PC-9 (cell line): Measurements from ENCODE around the gene FALEC. TPM values are rescaled to one million over a fixed set of nuclear protein-coding genes. Genes with fewer than 3 reads are reported as not detected.
"Not testable (repeated sequence)": the region's sequence is repeated elsewhere in the genome, so short reads cannot be mapped to it uniquely, and the experiment has no call there.

Experiments
- BruUV-seq: library from RNA; stranded (reverse); fragments of 400-500 nt; replicated peaks from 2 replicates; lab custom pipeline; 2021; lab: Mats Ljungman, UMichigan
- CTCF ChIA-PET: fragments of 300-600 bp; sonication (Branson Sonifier 250); formaldehyde crosslinking; loops from one replicate; lab custom pipeline; 2022; ENCODE audit warnings: antibody characterized with exemption; lab: Charles Lee
- POLR2A ChIA-PET: fragments of 300-600 bp; sonication (Branson Sonifier 250); formaldehyde crosslinking; loops from one replicate; lab custom pipeline; 2022; ENCODE audit warnings: antibody characterized with exemption; ENCODE audit not compliant: unreplicated experiment; lab: Charles Lee
- DNase-seq, 2 experiments: peaks; one replicate each; pipeline versions ENCODE4 v3.0.0 to v3.0.0-alpha.2; 2015 to 2022; ENCODE audit warnings: mixed read lengths in 1 of 2
- H2AFZ ChIP-seq: fragments of 200-600 bp; sonication (generic); 2 replicates; pipeline ENCODE4 v1.8.1; 2017; ENCODE audit warnings: antibody characterized with exemption
- H3F3A ChIP-seq: fragments of 200-600 bp; sonication (generic); 2 replicates; pipeline ENCODE4 v1.8.1; 2017; ENCODE audit warnings: antibody characterized with exemption, mild to moderate bottlenecking, low read depth; ENCODE audit not compliant: insufficient read depth
- H3K27ac ChIP-seq: fragments of 200-600 bp; sonication (generic); 2 replicates; pipeline ENCODE4 v1.6.1; 2016; ENCODE audit warnings: mixed run types
- H3K27me3 ChIP-seq: fragments of 200-600 bp; sonication (generic); 2 replicates; pipeline ENCODE4 v1.6.1; 2016; ENCODE audit warnings: low read depth, mixed run types; ENCODE audit not compliant: insufficient read depth
- H3K36me3 ChIP-seq: fragments of 200-600 bp; sonication (generic); 2 replicates; pipeline ENCODE4 v1.6.1; 2016; ENCODE audit warnings: low read depth, mixed run types
- H3K4me1 ChIP-seq: fragments of 200-600 bp; sonication (generic); replicated peaks from 2 replicates; pipeline ENCODE4 v1.6.1; 2016; ENCODE audit warnings: mixed run types; ENCODE audit not compliant: insufficient read depth
- H3K4me2 ChIP-seq: fragments of 200-600 bp; sonication (generic); 2 replicates; pipeline ENCODE4 v1.6.1; 2017; ENCODE audit warnings: mixed run types
- H3K4me3 ChIP-seq: fragments of 200-600 bp; sonication (generic); 2 replicates; pipeline ENCODE4 v1.6.1; 2016; ENCODE audit warnings: mixed run types
- H3K79me2 ChIP-seq: fragments of 200-600 bp; sonication (generic); 2 replicates; pipeline ENCODE4 v1.6.1; 2017; ENCODE audit warnings: low read depth, mixed run types
- H3K9me2 ChIP-seq: fragments of 200-600 bp; sonication (generic); 2 replicates; pipeline ENCODE4 v1.8.1; 2017; ENCODE audit warnings: mild to moderate bottlenecking; ENCODE audit not compliant: insufficient read depth
- H3K9me3 ChIP-seq: fragments of 200-600 bp; sonication (generic); 2 replicates; pipeline ENCODE4 v1.8.1; 2016; ENCODE audit warnings: low read depth; ENCODE audit not compliant: insufficient read depth
- H4K20me1 ChIP-seq: fragments of 200-600 bp; sonication (generic); 2 replicates; pipeline ENCODE4 v1.8.1; 2017; ENCODE audit not compliant: insufficient read depth
- EZH2 ChIP-seq: fragments of 200-600 bp; sonication (generic); IDR thresholded peaks from 2 replicates; pipeline ENCODE4 v1.8.0; 2017; ENCODE audit warnings: antibody characterized with exemption, low read depth
- intact Hi-C: fragments of 100-400 bp; cut with micrococcal nuclease; formaldehyde crosslinking; loops from one replicate; pipeline ENCODE4 v1.10.0; 2022; ENCODE audit not compliant: unreplicated experiment
- total RNA-seq: library from RNA; stranded (reverse); gene quantifications from 2 replicates; pipeline ENCODE4 v1.2.3, GENCODE V29; 2021
- TF ChIP-seq, protein P1 (sequence below): fragments of 200-600 bp; sonication (generic); conservative IDR thresholded peaks from 2 replicates; pipeline ENCODE4 v1.6.1; 2017; ENCODE audit warnings: mixed run types, antibody characterized with exemption, mild to moderate bottlenecking, moderate library complexity

The FALEC gene
- total RNA-seq, 1 experiment from 2014 or later = 0.94 TPM

- Histone ChIP-seq H3K79me2 (peaks cover 94% of the 10 kb centered on the region), H3K9me3 (no peaks in the 10 kb centered on the region), H3F3A (peaks cover 97% of the 10 kb centered on the region), H3K27ac (peak overlapping the region; percentile 93), H3K36me3 (peaks cover 56% of the 10 kb centered on the region), H3K4me2 (peak overlapping the region; percentile 5; the same call in 1 of the 2 replicates), H3K4me3 (peak overlapping the region; percentile 17; the same call in 1 of the 2 replicates), H3K4me1 (peaks cover 77% of the 10 kb centered on the region), H4K20me1 (peaks cover 58% of the 10 kb centered on the region), H3K9me2 (no peaks in the 10 kb centered on the region), H2AFZ (no peak overlapping the region), H3K27me3 (no peaks in the 10 kb centered on the region)
- BruUV-seq = no TSS peak
- intact Hi-C loops = no loop called here
- CTCF ChIA-PET = interaction anchor here (0.7 kb wide), 1 partner anchor 201 kb away, joined by 3 read pairs; no protein-coding TSS in a partner anchor
- TF ChIP-seq, protein P1, sequence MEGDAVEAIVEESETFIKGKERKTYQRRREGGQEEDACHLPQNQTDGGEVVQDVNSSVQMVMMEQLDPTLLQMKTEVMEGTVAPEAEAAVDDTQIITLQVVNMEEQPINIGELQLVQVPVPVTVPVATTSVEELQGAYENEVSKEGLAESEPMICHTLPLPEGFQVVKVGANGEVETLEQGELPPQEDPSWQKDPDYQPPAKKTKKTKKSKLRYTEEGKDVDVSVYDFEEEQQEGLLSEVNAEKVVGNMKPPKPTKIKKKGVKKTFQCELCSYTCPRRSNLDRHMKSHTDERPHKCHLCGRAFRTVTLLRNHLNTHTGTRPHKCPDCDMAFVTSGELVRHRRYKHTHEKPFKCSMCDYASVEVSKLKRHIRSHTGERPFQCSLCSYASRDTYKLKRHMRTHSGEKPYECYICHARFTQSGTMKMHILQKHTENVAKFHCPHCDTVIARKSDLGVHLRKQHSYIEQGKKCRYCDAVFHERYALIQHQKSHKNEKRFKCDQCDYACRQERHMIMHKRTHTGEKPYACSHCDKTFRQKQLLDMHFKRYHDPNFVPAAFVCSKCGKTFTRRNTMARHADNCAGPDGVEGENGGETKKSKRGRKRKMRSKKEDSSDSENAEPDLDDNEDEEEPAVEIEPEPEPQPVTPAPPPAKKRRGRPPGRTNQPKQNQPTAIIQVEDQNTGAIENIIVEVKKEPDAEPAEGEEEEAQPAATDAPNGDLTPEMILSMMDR = no peak
- TF ChIP-seq EZH2 = no peak
- POLR2A ChIA-PET = interaction anchor here (0.6 to 0.8 kb wide), 4 partner anchors 14 to 311 kb away, joined by 3 to 9 read pairs (median 6); no protein-coding TSS in a partner anchor
- no peak for DNase-seq
These were observed 57.5 kb downstream of the FALEC start for GRCh38 chr1:150572918-150573647.

DNA sequence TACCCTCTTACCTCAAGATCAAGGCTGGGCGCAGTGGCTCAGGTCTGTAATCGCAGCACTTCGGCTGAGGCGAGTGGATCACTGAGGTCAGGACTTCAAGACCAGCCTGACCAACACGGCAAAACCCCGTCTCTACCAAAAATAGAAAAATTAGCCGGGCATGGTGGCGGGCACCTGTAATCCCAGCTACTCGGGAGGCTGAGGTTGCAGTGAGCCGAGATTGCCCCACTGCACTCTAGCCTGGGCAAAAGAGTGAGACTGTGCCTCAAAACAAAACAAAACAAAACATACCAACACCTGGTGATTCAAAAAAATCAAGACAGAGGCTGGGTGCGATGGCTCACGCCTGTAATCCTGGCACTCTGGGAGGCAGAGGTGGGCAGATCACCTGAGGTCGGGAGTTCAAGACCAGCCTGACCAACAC, 58.1 kb downstream of the FALEC start:
- intact Hi-C loops, H3K9me3 ChIP-seq, H3K27me3 ChIP-seq, H2AFZ ChIP-seq, BruUV-seq, H3K9me2 ChIP-seq, DNase-seq: not testable (repeated sequence)
- Histone ChIP-seq H3K4me1 (peaks cover 72% of the 10 kb centered on the region), H3F3A (peaks cover 98% of the 10 kb centered on the region), H3K79me2 (peaks cover 98% of the 10 kb centered on the region), H3K4me3 (peak overlapping the region; percentile 17; the same call in 1 of the 2 replicates), H3K36me3 (peaks cover 61% of the 10 kb centered on the region), H3K4me2 (peak overlapping the region; percentile 5; the same call in 1 of the 2 replicates), H4K20me1 (peaks cover 64% of the 10 kb centered on the region), H3K27ac (peak overlapping the region; percentile 93)
- POLR2A ChIA-PET = interaction anchor here (0.8 kb wide), 1 partner anchor 44 kb away, joined by 6 read pairs; no protein-coding TSS in a partner anchor
- CTCF ChIA-PET = interaction anchor here (0.6 kb wide), 1 partner anchor 120 kb away, joined by 3 read pairs; no protein-coding TSS in a partner anchor

DNA sequence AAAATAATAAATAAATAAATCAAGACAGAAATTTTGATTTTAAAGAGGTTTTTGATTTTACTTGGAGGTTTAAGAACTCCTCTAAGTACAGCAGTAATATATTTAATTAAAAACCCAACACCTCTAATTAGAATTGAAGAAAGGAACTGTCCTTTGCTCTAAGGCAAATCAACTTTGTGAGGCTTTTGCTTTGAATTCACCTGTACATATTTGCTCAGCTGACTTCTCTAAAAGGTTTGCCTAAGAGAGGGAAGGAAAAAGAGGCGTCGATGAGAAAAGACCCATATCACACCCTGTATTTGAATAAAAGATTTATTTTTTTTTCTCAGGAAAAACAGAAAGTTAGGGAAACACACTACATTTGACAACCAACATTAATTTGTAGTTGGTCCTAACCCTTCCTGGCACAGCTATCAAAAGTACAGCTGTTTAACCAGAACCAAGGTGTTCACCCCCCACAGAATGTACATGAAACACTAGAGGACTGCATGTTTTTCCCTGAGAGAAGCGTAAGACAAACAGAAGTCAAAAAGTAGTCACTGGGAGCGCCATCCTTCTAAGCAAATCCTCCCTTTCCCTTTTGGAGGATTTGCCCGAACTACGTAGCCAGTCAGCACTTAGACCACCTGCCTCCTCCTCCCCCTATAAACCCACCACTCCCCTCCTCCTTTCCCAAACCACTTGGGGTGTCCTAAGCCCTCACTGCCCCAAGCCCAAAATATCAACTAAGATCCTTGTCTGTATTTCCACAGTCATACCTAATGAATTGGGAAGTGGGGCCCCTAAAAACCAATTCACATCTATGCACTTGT, 58.9 kb downstream of the FALEC start:
- peaks cover 64% of the 10 kb centered on the region for H3K4me1 ChIP-seq
- H3K9me3 ChIP-seq = no peaks in the 10 kb centered on the region
- H3K27me3 ChIP-seq = no peaks in the 10 kb centered on the region
- peaks cover 100% of the 10 kb centered on the region for H3K79me2 ChIP-seq
- intact Hi-C loops = loop anchor here (5.0 kb wide), 1 partner anchor 238 kb away; no protein-coding TSS in a partner anchor
- peaks cover 66% of the 10 kb centered on the region for H3K36me3 ChIP-seq
- POLR2A ChIA-PET = interaction anchor here (0.5 to 0.7 kb wide), 3 partner anchors 12 to 497 kb away, joined by 4 to 6 read pairs (median 4); partner anchors contain the start of gene GOLPH3L
- peak overlapping the region; percentile 73; the same call in 1 of the 2 replicates for H3K4me3 ChIP-seq
- H2AFZ ChIP-seq = no peak overlapping the region
- H3F3A ChIP-seq = peaks cover 90% of the 10 kb centered on the region
- no peaks in the 10 kb centered on the region for H3K9me2 ChIP-seq
- no peak for DNase-seq
- peak overlapping the region; percentile 93 for H3K27ac ChIP-seq
- H4K20me1 ChIP-seq = peaks cover 68% of the 10 kb centered on the region
- BruUV-seq = no TSS peak
- peak overlapping the region; percentile 95 for H3K4me2 ChIP-seq
- TF ChIP-seq, protein P1 = no peak
- TF ChIP-seq EZH2 = no peak
- CTCF ChIA-PET = interaction anchor here (0.6 to 1.0 kb wide), 2 partner anchors 13 to 119 kb away, joined by 3 read pairs; no protein-coding TSS in a partner anchor
